ENCODE measurements around the gene SFMBT1.
A peak's percentile ranks its signal among the peaks of the same experiment; 100 is the strongest.
"Not testable (repeated sequence)": the region's sequence is repeated elsewhere in the genome, so short reads cannot be mapped to it uniquely, and the experiment has no call there.

Gene SFMBT1

DNA sequence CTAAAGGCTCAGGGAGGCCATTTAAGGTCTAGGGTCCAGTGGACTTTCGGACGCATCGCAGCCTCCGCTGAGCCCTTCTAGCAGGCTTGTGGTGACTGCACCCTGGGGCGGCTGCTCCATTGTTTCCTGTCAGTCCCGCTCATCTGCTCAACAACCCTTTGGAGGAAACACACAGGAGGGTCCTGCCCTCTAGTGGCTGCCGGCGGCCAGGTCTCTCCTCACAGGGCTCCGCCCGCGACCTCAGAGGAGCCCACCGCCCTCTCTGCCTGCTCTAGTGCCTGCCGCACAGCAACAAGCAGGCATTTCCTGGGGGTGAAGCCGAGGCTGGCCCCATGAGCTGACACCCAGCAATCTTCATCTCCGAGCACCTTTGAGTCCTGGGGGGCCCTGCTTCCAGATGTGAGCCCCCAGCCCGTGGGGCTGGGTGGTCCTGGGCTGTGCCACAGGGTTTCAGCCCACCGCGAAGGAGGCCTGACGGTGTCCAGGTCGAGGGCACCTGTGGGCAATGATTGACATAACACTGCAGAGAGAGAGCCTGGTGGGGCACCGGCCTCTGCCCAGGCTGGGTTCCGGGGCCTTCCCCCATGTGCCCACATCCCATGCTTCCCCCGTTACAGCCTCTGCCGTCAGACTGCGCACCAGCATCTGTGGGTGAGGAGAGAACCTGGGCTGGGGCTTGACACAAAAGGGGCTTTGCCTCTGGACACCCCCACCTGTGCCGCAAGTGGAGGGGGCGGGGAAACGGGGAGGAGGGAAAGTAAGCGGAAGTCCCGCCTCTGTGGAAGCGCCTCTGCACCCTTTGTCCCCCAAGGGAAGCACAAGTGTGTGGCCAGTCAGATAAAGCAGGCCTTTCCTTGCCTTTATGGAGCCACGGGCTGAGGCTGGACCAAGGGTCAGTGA lies 27.0 kb upstream of the SFMBT1 start:
- peak; percentile 53 to 86 (median 74) for DNase-seq

DNA sequence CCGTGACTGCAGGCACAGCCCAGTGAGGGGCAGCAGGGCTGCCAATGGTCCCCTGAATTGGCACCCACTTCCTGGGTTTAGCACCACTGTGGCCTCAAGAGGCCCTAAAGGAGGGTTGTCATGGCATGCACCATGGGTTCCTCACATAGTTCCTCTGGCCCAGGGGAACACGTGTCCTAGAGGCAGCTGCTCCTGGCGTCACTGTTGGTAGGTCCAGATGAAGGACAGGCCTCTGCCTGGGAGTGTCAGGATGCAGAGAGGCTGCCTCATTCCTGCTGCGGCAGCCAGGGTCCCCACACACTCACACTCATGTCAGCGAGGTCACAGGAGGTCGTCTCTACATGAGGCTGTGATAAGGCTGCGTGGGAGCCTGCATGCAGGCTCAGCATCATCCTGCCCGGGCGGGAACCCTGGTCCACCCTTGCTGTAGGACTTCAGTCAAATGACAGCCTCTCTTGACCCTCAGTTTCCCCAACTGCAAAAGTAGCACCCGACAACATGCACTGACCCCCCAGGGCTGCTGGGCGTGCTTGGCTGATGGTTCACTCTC lies 26.1 kb upstream of the SFMBT1 start:
- DNase-seq = no peak

DNA sequence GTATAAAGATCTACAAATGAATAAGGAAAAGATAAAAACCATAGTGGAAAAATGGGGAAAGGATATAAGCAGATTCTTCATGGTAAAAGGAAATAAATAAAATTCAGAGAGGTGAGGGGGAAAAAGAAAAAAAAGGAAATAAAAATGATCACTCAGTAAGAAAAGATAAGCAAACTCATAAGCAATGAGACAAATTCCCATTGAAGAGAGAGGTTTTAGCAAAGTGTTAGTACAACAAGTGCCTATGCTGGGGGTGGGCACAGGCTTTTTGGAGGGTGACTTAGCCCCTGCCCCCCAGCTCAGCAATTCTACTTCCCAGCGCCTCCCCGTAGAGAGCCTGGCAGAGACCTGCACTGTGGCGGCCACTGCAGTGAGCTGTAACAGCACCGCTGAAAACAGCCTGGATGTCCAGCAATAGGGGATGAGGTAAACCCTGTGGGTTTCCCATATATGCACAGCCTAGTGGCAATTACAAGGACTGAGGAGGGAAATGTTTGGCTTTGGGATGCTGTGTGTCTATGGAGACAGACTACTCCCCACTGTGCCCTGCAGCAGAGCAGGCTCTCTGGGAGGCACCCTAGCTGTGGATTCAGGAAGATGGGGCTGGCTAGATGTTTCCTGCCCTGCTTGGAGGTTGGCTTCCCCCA lies 23.7 kb upstream of the SFMBT1 start:
- no peak for DNase-seq

DNA sequence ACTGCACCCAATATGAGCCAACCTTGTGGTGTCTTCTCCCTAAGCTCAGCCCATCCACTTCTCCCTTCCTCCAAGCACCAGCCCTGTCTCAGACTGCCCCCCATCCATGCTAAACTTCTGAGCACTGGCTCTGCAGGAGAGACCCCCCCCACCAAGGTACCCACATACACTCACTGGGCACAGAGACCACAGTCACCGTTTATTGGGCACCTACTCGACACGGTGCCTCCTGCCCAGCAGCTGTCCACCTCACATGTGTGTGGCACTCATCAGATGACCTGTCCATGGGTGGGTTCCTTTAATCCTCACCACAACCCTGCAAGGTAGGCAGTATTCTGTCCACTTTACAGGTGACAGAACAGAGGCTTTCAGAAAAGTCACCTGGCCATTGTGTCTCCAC lies 22.3 kb upstream of the SFMBT1 start:
- DNase-seq = no peak

DNA sequence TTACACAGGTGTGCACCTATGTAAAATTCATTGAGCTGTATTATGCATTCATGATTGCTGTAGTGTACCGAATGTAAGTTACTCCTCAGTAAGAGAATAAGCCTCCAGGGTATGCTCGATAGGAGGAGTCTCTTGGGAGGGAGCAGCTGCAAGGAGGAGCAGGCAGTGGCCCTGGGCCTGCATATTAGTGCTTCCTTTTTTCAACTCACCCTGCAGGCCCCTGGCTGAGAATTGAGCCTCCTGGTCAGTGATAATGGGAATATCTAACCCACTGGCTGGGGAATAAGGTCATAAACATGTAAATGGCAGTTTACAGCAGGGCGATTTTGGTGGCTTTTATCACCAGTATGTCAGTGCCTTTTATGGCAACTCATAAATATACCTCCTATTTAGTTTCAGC lies 21.7 kb upstream of the SFMBT1 start:
- no peak for DNase-seq

DNA sequence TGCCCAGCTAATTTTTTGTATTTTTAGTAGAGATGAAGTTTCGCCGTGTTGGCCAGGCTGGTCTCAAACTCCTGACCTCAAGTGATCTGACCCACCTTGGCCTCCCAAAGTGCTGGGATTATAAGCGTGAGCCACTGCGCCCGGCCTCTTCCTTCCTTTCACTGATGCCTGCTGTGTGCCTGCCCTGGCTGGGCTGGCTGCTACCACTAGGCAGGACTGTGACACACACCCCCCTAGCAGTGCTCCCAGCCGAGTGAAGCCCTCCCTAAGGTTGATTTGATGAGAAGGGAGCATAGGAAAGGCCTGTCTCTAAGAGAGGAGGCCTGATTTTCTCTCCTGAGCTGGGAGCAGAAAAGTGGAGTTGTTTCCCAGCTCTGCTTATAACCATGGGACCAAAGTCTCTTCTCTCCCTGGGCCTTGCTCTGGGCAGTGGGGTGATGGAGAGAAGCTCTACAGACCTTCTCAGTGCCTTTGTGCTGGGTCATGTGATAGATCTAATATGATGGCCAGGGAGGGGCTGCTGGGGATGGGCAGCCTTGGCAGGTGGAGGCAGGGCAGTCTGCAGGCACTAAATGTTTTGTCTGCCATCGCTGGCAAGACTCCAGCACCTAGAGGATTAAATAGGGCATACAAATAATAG lies 20.1 kb upstream of the SFMBT1 start:
- no peak for DNase-seq

DNA sequence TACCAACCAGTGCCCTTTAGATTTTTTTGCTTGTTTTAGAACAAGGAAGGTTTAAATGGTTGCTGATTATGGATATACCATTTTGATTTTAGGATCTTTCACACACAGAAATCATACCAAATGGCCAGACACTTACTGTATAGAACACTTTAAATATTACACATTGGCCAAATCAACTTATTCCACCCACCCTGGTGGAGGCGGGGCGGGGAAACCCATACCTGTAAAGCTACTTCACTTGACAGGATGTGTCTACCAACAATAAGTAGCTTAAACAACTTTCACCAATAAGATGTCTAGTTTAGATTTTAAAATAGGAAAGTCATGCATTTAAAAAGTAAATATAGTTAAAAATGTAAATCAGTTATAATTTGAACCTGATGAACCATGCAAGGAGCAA lies 17.0 kb upstream of the SFMBT1 start:
- DNase-seq = no peak

DNA sequence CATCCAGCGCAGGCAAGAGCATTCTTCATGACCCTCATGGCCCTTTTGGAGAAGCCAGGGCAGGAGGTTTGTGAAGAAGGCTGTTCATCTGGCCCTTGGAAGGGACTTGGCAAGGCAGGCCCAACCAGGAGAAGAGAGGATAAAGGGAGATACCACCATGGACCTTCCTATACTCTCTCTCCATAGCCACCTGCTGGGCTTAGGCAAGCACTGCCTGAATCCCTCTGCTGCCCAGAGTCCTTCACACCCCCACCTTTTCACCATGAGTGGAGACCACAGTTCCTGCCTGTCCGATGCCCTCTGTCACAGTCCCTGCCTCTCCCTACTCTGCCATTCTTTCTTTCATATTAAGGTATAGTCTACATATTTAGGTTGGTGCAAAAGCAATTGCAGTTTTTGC lies 10.6 kb upstream of the SFMBT1 start:
- DNase-seq = no peak

DNA sequence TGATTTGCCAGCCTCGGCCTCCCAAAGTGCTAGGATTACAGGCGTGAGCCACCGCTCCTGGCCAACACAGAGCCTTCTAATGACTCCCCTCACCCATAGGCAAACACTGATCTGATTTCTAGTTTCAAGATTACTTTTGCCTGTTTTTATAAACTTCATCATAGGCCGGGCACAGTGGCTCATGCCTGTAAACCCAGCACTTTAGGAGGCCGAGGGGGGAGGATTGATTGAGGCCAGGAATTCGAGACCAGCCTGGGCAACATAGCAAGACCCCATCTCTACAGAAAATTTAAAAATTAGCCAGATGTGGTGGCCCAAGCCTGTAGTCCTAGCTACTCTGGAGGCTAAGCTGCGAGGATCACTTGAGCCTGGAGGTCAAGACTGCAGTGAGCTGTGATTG lies 8.4 kb upstream of the SFMBT1 start:
- not testable (repeated sequence) for DNase-seq

DNA sequence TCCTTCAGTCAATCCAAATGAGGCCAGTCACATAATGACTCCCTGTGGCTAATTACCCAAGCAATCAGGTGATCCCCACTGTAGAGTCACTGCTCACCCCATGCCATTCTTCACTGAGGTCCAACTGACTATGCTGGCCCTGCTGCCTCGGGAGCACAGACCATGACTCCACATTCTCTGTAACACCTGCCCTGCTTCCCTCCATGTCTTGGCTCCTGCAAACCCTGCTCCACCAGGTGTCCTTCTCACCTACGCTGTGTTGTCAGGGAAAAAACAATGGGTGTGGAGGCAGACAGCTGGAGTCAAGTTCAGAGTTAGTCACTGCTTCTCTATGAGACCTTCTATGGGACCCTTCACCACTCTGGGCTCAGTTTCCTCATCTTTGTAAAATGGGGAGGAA lies 6.1 kb upstream of the SFMBT1 start:
- DNase-seq = no peak

DNA sequence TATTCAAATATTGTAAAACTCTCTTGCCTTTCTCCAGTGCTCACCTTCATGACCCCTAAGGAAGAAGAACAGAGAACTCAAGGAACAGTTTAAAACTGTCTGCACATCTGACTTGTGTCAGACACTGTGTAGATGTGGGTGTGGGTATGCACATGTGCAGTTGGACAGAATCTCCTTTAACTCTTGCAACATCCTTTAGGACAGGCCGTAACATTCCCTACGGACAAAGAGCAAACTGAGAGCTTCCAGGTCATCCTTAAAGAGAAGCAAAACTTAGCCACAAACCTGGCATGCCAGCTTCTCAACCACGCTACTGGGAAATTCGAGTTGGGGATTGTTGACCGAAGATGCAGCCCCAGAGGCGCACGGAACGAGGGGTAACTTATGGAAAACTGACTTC lies 4.1 kb upstream of the SFMBT1 start:
- no peak for DNase-seq

DNA sequence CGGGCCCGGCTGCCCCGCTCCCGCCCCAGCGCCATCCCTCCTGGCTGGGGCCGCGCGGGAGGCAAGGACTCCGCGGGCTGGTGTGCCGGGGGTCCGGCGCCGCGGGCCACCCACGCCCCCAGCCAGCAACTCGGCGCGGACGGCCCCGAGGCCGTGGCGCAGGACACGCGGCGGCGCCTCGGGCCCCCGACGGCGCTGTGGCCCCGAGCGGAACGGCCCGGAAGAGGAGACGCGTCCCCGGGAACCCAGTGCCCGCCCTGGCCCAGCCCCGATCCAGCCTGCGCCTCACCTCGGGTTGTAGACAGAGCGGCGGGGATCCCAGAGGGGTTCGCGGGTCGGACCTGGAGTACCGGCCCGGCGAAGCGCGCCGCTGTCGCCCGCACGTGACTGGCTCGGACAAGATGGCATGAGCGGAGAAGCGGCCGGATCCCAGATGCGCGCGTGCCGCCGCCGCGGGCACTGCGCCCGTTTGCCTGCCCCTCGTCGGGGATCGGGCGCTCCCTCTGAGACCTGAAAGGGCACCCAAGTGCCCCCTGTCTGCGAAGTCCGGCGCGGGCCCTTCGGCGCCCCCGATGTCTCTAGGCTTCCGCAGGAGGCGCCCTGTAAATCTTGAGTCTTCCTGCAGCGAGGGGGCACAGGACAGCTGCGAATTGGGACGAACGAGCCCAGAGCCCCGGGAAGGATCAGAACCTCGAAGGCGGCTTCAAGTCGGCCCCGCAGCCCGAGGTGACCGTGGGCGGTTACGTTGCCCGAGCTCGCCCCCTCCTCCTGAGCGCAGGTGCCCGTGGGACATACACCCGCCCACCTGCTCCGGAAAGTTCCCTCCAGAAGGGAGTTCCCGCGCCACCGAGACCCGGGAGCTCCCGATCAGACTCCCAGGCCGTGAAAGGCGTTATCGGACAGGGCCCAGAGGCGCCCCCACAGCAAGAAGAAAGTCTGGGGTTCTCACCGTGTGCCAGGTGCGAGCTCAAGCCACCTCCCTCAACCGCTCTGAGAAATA lies 598 bp upstream of the SFMBT1 start:
- peak; percentile 18 to 62 (median 39) for DNase-seq

DNA sequence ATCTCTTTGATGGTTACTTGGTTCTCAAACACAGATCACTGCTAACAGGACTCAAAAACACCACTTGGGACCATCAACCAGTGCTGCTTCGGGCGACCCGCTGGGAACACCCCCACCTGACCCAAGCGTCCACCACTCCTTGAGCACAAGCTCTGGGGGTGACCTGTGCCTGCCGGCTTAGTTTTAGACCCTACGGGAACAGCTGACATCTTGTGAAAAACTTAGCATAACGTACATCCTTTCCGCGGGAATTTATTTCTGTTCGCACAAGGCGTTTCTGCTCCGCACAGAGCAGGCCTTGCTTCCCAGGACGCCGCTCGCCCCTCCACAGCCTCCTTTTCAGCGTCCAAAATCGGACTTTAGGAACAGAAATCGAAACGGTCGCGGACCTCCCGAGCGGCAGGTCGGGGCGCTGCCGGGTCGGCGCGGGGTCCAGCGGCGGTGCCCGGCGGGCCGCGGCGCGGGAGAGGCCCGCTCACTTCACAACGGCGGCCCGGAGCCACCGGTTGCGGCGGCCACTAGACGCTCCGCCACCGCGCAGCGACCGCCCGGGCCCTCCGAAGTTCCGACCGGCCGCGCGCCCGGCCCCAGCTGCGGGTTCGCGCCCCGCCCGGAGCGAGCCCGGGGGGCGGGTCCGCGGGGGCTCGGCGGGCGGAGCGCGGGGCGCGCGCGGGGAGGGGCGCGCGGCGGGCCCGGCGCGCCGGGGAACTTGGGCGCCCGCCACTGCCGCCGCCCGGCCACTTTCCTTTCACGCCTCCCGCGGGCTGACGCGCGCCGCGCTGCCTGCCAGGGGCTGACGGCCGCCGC lies 959 bp downstream of the SFMBT1 start:
- peak in 2 of 4 experiments; percentile 38 to 64 for DNase-seq

DNA sequence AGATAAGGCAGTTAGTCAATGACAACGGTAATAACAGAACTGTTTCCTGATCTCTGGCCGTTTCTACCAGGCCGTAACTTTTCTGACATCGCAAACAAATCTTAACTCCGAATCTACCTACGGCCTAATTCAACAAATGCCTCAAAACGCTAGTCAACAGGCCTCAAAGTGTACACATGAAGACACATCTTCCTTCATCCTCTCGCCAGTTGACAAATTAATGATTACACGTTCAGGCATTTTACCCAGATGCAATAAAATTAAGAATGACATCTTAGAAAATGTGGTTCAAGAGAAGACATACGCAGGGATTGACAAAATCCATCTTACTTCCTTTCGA lies 1.5 kb downstream of the SFMBT1 start:
- DNase-seq = no peak

DNA sequence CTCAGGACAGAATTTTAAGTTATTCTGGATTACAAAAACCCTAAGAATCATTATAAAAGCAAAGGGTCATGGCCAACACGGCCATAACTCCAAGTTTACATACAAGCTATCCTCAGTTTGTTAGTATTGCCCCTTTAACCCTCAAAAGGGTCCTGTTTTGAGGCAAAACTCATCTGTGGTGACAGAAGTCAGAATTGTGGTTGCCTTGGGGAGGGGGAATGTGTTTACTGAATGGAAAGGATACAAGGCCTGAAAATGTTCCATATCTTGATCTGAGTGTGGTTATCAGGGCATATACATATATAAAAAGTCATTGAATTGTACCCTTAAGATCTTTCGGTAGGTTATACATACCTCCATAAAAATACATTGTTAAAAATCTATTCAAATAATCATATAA lies 2.1 kb downstream of the SFMBT1 start:
- DNase-seq = no peak

DNA sequence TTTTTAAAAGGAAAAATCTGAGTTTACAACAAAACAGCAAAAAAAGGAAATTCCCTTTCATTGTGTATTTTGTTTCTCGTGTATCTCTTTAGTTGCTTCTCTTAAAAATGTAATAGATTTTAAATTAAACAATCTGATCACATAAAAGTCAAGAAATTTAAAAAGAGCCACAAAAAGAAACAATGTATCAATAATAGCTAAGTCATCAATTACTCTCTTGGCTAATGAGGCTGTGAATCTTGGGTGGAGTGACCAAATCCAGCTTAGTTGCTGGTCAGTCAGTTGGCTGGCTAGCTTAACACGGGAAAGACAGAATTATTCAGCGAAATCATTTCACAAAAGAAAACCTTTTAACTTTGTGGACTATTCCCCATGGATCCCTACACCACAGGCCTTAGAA lies 3.2 kb downstream of the SFMBT1 start:
- DNase-seq = no peak

DNA sequence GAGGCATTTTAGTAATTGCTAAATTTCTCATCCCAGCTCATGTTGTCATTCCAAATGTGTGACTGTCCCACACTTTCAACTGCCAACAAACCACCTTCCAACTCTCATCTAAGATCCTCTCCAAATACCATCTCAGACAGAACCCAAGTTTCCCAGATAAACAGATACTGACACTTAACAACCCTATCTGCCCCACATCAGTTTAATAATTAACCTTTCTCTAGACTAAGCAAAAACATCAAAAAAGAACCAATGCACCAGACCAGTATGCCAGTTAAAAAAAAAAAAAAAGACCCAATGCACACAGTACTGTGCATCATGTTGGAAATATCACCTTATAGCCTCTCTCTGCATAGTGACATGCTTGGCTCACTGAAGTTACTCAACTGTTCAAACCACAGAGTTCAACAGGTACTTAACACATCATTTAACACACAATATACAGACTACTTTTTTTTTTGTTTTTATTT lies 5.5 kb downstream of the SFMBT1 start:
- no peak for DNase-seq

DNA sequence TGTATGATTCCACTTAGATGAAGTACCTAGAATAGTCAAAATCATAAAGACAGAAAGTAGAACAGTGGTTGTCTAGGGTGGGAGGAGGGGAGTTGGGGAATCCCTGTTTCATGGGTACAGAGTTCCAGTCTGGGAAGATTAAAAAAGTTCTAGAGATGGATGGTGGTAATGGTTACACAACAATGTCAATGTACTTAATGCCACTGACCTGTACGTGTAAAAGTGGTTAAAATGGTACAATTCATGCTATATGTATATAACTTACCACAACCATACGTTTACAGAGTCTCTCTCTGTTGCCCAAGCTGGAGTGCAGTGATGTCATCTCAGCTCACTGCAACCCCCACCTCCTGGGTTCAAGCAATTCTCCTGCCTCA lies 6.5 kb downstream of the SFMBT1 start:
- DNase-seq = no peak

DNA sequence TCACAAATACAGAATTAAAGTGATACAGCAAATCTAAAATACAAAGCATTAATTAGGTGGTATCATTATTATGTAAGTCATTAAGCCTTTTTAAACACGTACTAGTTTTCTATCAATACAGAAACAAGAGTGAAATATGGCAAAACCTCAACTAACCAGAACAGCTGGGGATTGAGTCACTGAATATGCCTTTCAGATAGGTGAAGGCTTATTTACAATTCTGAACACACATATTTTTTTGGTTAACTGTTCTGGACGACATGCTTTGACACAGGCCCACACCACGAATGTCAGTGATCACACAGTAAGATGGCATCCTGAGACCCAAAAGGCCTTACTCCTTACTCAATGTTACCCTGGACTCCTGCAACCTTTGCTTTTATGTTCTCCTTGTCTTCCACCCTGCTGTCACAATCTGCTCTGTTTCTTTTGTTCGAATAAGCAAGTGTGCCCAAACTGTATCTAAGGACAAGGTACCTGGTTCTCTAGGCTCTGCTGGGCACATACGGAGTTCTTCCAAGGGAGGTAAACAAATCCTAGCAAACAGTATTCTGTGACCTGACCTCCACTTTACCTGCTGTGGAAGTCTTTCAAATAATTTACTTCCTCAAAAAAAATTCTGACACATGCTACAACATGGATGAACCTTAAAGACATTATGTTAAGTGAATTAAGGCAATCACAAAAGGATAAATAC lies 7.0 kb downstream of the SFMBT1 start:
- no peak for DNase-seq

DNA sequence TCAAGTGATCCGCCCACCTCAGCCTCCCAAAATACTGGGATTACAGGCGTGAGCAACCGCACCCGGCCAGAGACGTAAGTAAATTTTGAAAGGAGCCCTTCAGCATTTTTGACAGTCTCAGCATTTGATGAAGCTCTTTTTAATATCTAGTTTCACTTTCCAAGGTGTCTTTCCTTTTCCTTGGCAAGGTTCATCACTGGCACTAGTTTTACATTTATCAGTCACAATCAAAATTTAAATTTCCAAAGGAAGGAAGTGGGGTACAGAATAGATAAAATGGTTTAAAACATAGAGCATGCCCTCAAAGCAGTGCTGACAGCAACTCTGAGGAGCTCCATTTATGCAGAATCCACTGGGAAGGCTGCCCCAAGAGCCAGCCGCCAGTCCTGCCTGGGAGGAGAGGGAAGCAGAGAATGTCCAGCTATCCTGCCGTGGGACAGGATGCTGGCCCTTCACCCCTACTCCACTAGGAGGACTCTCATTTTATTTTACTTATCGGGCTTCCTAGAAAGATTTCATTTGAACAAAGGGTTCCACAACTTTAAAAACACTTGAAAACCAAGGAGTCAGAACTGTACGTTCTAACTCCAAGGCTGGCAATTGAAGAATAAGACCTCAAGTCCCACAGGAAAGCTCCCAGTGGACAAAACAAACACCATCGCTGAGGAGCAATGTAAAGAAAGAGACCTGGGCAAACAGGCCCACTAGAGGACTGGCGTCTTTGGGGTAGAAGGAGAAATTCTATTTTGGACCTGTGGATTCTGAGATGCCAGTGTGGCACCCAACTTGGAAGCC lies 9.9 kb downstream of the SFMBT1 start:
- DNase-seq = no peak
